Stimulated activated naive B cell treated with anti-CD40 and anti-IgM and Interleukin-4, amounts not matched to agents 10 μg/mL and 1 μg/mL and 100 μg/mL, for 72 hours (primary cell): ENCODE measurements around the gene ENDOU.

Experiments used
- ATAC-seq, 2 donors: fragments of 150-1000 bp; cut with Tn5 transposase; replicated peaks; 2 replicates each; pipeline ENCODE4 v1.10.0; 2021; ENCODE audit warnings: moderate library complexity in 1 of 2
- DNase-seq: peaks from one replicate; pipeline ENCODE4 v3.0.0; 2021
- H3K27ac Mint-ChIP-seq: one replicate; pipeline ENCODE4 v1.8.0; 2022; ENCODE audit warnings: mild to moderate bottlenecking, mixed read lengths
- H3K27me3 Mint-ChIP-seq, 2 donors: one replicate each; pipeline ENCODE4 v1.8.0; 2022; ENCODE audit warnings: mixed read lengths in 2 of 2
- H3K36me3 Mint-ChIP-seq, 2 donors: one replicate each; pipeline ENCODE4 v1.8.0; 2022; ENCODE audit warnings: mixed read lengths in 2 of 2, mild to moderate bottlenecking in 1 of 2
- H3K4me1 Mint-ChIP-seq, 2 donors: one replicate each; pipeline ENCODE4 v1.8.0; 2022; ENCODE audit warnings: mixed read lengths in 2 of 2, mild to moderate bottlenecking in 1 of 2
- H3K4me3 Mint-ChIP-seq, 2 donors: one replicate each; pipeline ENCODE4 v1.8.0; 2022; ENCODE audit warnings: mild to moderate bottlenecking in 2 of 2, mixed read lengths in 2 of 2, moderate library complexity in 1 of 2
- H3K9me3 Mint-ChIP-seq, 2 donors: one replicate each; pipeline ENCODE4 v1.8.0; 2022; ENCODE audit warnings: mixed read lengths in 2 of 2, mild to moderate bottlenecking in 1 of 2

Gene ENDOU

DNA sequence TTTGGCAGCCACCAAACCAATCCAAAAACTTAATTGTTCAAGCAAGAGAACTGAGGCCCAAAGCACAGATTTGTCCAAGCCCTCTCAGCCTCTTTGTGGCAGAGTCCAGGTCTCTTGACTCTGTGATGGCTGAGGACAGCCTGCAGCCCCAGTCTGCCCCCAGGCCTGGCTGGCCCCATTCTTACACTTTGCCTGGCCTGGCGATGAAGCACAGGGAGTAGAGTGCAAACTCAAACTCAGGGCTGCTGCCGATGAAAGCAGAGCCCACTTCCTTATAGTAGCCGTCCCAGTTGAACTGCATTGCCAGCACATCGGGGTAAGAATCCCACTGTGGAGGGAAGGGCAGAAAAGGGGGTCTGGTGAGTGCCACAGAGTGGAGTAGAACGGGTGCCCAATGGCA, 13.8 kb downstream of the ENDOU start:
- no peak for ATAC-seq
- Mint-ChIP-seq H3K4me1 (peaks cover 58 to 96% of the 10 kb centered on the region in 2 donors), H3K27ac (no peak overlapping the region), H3K27me3 (no peaks in the 10 kb centered on the region), H3K9me3 (no peaks in the 10 kb centered on the region), H3K36me3 (peaks cover 9 to 25% of the 10 kb centered on the region in 2 donors), H3K4me3 (no peak overlapping the region)
- DNase-seq: no peak

GRCh38 chr12:47710278-47710677, 15.0 kb downstream of the ENDOU start:
- H3K4me3 Mint-ChIP-seq: peak overlapping the region; percentile 10 to 65
- no peak for DNase-seq
- no peaks in the 10 kb centered on the region for H3K27me3 Mint-ChIP-seq
- peaks cover 51 to 87% of the 10 kb centered on the region in 2 donors for H3K4me1 Mint-ChIP-seq
- ATAC-seq: peak; percentile 38 to 44
- no peaks in the 10 kb centered on the region for H3K9me3 Mint-ChIP-seq
- peaks cover 14 to 21% of the 10 kb centered on the region in 2 donors for H3K36me3 Mint-ChIP-seq
- H3K27ac Mint-ChIP-seq: peak overlapping the region; percentile 95

DNA sequence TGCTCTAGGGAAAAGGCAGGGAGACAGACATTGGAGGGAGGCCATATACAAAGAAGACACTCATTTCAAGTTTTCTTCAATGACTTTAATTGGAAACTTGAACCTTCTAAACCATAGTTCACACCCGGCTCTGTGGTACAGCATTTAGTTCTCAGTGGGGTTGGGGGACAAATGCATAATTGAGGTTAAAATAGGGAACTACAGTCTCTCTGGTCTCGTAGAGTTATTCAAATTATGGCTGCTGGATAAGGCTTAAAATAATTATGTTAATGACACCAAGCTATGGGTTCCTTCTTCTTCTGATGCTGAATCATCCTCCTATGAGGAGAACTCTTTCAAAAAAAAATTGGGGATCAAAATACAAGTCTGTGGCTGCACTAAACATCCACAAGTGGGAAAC, 15.6 kb downstream of the ENDOU start:
- H3K4me3 Mint-ChIP-seq: peak overlapping the region; percentile 65 to 77
- peak overlapping the region; percentile 95 for H3K27ac Mint-ChIP-seq
- ATAC-seq (peak; percentile 58 to 69), DNase-seq (no peak)
- peaks cover 50 to 87% of the 10 kb centered on the region in 2 donors for H3K4me1 Mint-ChIP-seq
- no peaks in the 10 kb centered on the region for H3K9me3 Mint-ChIP-seq
- peaks cover 18 to 21% of the 10 kb centered on the region in 2 donors for H3K36me3 Mint-ChIP-seq
- no peaks in the 10 kb centered on the region for H3K27me3 Mint-ChIP-seq

GRCh38 chr12:47709237-47709636, 16.1 kb downstream of the ENDOU start:
- Mint-ChIP-seq H3K27me3 (no peaks in the 10 kb centered on the region), H3K4me3 (peak overlapping the region; percentile 65 to 77), H3K9me3 (no peaks in the 10 kb centered on the region), H3K36me3 (peaks cover 16 to 21% of the 10 kb centered on the region in 2 donors), H3K27ac (peak overlapping the region; percentile 95), H3K4me1 (peaks cover 46 to 85% of the 10 kb centered on the region in 2 donors)
- DNase-seq (no peak), ATAC-seq (peak; percentile 12 to 19)

DNA sequence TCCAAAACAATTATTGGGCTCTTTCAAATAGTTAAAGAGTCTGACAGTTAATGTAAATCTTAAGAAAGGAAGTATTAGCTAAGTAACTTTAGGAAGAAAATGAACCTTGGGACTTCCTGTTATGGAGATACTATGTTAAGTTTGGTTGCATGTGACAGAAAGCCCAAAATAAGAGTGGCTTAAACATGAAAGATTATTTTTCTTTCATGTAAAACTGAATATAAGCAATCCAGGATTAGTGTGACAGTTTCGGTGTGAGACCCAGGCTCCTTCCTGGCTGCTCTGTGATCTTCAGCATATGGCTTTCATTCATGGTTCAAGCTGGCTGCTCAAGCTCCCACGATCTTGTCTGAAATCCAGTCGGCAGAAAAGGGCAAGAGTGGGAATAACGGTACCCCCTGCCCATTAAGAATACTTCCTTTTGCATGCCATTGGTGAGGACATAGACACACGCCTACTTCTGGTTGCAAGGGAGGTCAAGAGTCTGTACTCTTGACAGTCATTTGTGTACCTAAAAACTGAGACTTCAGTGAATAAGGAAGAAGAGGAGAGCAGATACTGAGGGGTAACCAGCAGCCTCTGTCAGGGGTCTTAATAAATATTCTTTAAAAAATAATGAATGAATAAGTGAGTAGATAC, 17.3 kb downstream of the ENDOU start:
- ATAC-seq (no peak), DNase-seq (no peak)
- peak overlapping the region; percentile 72 for H3K27ac Mint-ChIP-seq
- H3K9me3 Mint-ChIP-seq: peaks cover 0 to 2% of the 10 kb centered on the region in 2 donors
- peaks cover 50 to 85% of the 10 kb centered on the region in 2 donors for H3K4me1 Mint-ChIP-seq
- peak overlapping the region; percentile 50 to 60 for H3K4me3 Mint-ChIP-seq
- no peaks in the 10 kb centered on the region for H3K27me3 Mint-ChIP-seq
- peaks cover 16 to 29% of the 10 kb centered on the region in 2 donors for H3K36me3 Mint-ChIP-seq

DNA sequence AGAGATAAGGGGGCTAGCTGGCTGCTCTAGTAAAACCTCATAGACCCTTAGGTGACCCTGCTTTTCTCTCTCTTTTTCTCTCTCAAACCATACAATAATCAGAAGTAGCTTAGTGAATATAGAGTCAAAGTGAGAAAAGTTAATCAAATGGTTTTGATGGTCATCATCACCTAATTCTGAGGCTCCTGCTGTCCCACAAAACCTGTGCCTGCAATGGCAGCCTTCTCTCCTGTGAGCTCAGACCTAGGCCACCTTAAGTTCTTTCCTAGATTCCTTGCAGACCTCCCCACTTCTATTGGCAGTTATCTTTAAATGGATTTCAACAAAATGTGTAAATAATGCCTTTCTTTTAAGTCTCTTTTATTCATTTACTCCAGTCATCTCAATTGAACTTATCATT, 17.9 kb downstream of the ENDOU start:
- no peak for ATAC-seq
- DNase-seq: no peak
- Mint-ChIP-seq H3K27ac (peak overlapping the region; percentile 72), H3K9me3 (peaks cover 0 to 2% of the 10 kb centered on the region in 2 donors), H3K27me3 (no peaks in the 10 kb centered on the region), H3K4me3 (peak overlapping the region; percentile 25 to 49), H3K36me3 (peaks cover 18 to 32% of the 10 kb centered on the region in 2 donors), H3K4me1 (peaks cover 50 to 83% of the 10 kb centered on the region in 2 donors)

DNA sequence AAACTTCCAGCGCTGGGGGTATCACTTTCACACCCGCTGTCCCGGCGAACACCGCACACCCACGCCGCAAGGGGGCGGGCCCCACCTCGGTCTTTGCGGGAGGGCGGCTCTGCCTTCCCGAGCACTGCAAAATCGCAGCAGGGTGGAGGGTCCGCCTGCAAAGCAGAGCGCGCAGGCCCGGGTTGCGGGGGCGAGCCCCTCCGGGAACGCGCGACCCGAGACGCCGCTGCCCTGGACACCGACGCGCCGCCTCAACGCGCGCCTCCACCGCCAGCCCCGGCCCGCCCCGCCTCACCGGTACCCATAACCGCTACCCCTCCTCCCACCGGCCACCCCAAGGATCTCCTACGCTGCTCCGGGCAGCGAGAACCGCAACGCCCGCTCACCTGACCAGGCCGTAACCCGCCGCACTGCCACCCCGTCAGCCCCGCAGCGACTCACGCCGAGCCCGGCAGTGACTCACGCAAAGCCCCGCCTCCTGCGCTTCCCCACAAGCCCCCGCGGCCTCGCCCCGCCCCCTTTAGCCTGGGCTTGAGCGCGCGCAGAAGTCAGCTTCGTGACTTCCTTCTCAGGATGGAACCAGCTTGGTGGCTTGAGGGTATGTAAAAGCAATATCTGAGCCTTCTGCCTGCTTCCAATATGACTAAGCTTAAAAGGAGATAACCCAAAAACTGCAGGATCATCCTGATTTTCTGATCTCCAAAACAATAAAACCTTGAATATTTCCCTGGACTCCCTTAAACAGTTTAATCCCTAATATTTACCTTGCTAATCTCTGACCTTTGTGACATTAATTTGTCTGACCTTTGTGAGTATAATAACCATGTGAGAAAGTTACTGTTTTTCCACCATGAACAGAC, 19.5 kb downstream of the ENDOU start, which contains the start of gene RPAP3:
Gene RPAP3, minus strand, starts transcription at position 465 of the 860 bp plus-strand sequence. CDS start 3,190 bp downstream, outside the sequence.
- H3K4me1 Mint-ChIP-seq: peaks cover 42 to 70% of the 10 kb centered on the region in 2 donors
- H3K36me3 Mint-ChIP-seq: peaks cover 20 to 32% of the 10 kb centered on the region in 2 donors
- H3K27ac Mint-ChIP-seq: peak within 1 kb of the TSS; percentile 100
- peak within 1 kb of the TSS; percentile 97 to 100 for H3K4me3 Mint-ChIP-seq
- DNase-seq (peak; percentile 94), ATAC-seq (peak; percentile 82 to 83)
- no peaks in the 10 kb centered on the region for H3K27me3 Mint-ChIP-seq
- H3K9me3 Mint-ChIP-seq: peaks cover 0 to 2% of the 10 kb centered on the region in 2 donors

DNA sequence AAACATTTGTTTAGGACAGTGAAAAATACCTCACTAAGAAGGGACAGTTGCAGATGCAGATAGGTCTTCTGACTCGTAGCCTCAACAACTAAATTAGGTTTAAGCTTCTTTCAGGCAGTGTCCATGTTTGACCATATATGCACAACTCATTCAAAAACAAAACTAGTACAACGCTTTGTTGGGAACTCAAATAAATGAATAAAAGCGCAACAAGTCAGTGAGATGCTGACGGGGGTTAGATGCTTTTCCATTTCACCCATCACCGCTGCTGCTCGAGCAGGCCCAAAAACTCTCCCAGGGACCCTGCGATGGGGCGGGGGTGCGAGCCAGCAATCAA, 20.1 kb downstream of the ENDOU start:
- ATAC-seq: no peak
- no peaks in the 10 kb centered on the region for H3K27me3 Mint-ChIP-seq
- peaks cover 0 to 2% of the 10 kb centered on the region in 2 donors for H3K9me3 Mint-ChIP-seq
- H3K27ac Mint-ChIP-seq: peak overlapping the region; percentile 100
- peaks cover 40 to 70% of the 10 kb centered on the region in 2 donors for H3K4me1 Mint-ChIP-seq
- DNase-seq: no peak
- H3K4me3 Mint-ChIP-seq: peak overlapping the region; percentile 97 to 100
- peaks cover 22 to 33% of the 10 kb centered on the region in 2 donors for H3K36me3 Mint-ChIP-seq

DNA sequence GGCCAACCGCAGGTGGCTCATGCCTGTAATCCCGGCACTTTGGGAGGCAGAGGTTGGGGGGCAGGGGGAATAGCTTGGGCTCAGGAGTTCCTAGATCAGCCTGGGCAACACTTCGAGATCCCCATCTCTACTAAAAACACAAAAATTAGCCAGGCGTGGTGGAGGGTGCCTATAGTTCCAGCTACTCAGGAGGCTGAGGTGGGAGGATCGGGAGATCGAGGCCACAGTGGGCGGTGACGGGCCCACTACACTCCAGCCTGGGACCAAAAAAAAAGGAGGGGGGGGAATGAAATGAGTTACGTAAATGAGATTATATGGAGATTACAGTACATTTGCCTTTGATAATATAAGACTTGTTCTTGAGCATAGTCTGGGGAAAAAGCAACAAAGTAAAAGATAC, 20.6 kb downstream of the ENDOU start:
- Mint-ChIP-seq H3K9me3 (peaks cover 0 to 2% of the 10 kb centered on the region in 2 donors), H3K36me3 (peaks cover 23 to 37% of the 10 kb centered on the region in 2 donors), H3K27ac (peak overlapping the region; percentile 100), H3K27me3 (no peaks in the 10 kb centered on the region), H3K4me1 (peaks cover 39 to 70% of the 10 kb centered on the region in 2 donors), H3K4me3 (peak overlapping the region; percentile 97 to 100)
- no peak for DNase-seq
- ATAC-seq: no peak

DNA sequence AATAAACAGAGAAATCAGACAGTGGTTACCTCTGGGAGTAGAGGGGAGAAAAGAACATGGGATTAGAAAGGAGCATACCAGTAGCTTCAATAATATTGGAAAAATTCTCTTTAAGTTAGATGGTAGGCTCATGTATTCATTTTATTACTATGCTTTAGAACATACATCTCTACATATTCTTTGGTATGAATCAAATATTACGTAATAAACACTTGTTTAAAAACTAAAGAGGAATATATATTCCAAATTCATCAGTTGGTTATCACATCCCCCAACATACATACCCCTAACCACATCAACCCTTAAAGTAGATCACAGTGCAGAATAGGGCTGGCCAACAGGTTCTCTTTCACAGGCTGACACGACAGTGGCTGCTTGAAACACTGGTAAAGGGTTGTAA, 25.0 kb downstream of the ENDOU start:
- ATAC-seq: no peak
- Mint-ChIP-seq H3K27ac (no peak overlapping the region), H3K4me1 (peaks cover 27 to 70% of the 10 kb centered on the region in 2 donors), H3K9me3 (peaks cover 0 to 2% of the 10 kb centered on the region in 2 donors), H3K27me3 (no peaks in the 10 kb centered on the region), H3K36me3 (peaks cover 26 to 39% of the 10 kb centered on the region in 2 donors), H3K4me3 (no peak overlapping the region)
- DNase-seq: no peak

- no peak for DNase-seq
- peaks cover 28 to 46% of the 10 kb centered on the region in 2 donors for H3K36me3 Mint-ChIP-seq
- no peaks in the 10 kb centered on the region for H3K9me3 Mint-ChIP-seq
- H3K27ac Mint-ChIP-seq: peak overlapping the region; percentile 73
- H3K4me3 Mint-ChIP-seq: no peak overlapping the region
- H3K4me1 Mint-ChIP-seq: peaks cover 20 to 64% of the 10 kb centered on the region in 2 donors
- ATAC-seq: no peak
- no peaks in the 10 kb centered on the region for H3K27me3 Mint-ChIP-seq
Measured at GRCh38 chr12:47698631-47699030, 26.7 kb downstream of the ENDOU start.

DNA sequence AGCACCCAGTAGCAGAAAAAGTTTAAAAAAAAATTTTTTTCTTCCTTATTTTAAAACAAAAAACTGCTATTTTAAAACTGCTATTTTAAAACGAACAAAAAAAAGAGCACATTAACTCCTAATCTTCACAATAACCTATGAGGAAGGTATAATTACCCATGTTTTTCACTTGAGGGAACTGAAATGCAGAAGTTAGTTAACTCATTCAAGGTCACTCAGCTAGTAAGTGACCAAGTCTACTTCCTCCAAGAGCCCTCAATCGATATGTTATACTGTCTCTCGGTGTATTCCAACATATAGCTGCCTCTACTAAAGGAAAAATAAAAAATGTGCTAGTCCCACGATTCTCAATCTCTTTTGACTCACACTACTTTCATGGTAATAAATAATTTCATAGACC, 27.2 kb downstream of the ENDOU start:
- H3K36me3 Mint-ChIP-seq: peaks cover 30 to 47% of the 10 kb centered on the region in 2 donors

GRCh38 chr12:47689215-47689614, 36.1 kb downstream of the ENDOU start:
- Mint-ChIP-seq H3K36me3 (peaks cover 28 to 32% of the 10 kb centered on the region in 2 donors), H3K9me3 (no peaks in the 10 kb centered on the region), H3K27ac (no peak overlapping the region)

More for the DNA sequence above, 27.2 kb downstream of the ENDOU start:
- Mint-ChIP-seq H3K4me3 (peak overlapping the region in 1 of 2 donors; percentile 48), H3K9me3 (no peaks in the 10 kb centered on the region), H3K27me3 (no peaks in the 10 kb centered on the region), H3K27ac (no peak overlapping the region), H3K4me1 (peaks cover 15 to 64% of the 10 kb centered on the region in 2 donors)
- ATAC-seq (peak; percentile 85 to 92), DNase-seq (no peak)

GRCh38 chr12:47687636-47688035, 37.7 kb downstream of the ENDOU start:
- DNase-seq: no peak
- Mint-ChIP-seq H3K4me3 (no peak overlapping the region), H3K4me1 (peaks cover 5 to 13% of the 10 kb centered on the region in 2 donors), H3K9me3 (no peaks in the 10 kb centered on the region), H3K27ac (no peak overlapping the region), H3K27me3 (no peaks in the 10 kb centered on the region), H3K36me3 (peaks cover 29 to 32% of the 10 kb centered on the region in 2 donors)
- ATAC-seq: no peak

More at GRCh38 chr12:47689215-47689614, 36.1 kb downstream of the ENDOU start:
- H3K4me1 Mint-ChIP-seq: peaks cover 3 to 20% of the 10 kb centered on the region in 2 donors
- H3K4me3 Mint-ChIP-seq: no peak overlapping the region
- DNase-seq: no peak
- H3K27me3 Mint-ChIP-seq: no peaks in the 10 kb centered on the region
- ATAC-seq: no peak
